SU-DHL-6 (cell line): ENCODE data around the gene SLC16A6.

Experiments
- EZH2phosphoT487 ChIP-seq: fragments of 200-600 bp; sonication (generic), shearing (Covaris generic); conservative IDR thresholded peaks from 2 replicates; pipeline ENCODE4 v1.6.1; 2018; ENCODE audit warnings: mild to moderate bottlenecking, antibody characterized with exemption, low read length, moderate library complexity, mixed read lengths
- TF ChIP-seq, protein P1 (sequence below): fragments of 200-600 bp; sonication (generic); IDR thresholded peaks from one replicate; pipeline ENCODE4 v1.5.1; 2017; ENCODE audit warnings: antibody characterized with exemption, mild to moderate bottlenecking, low read length, moderate library complexity; ENCODE audit not compliant: insufficient read depth, poor library complexity, severe bottlenecking

DNA sequence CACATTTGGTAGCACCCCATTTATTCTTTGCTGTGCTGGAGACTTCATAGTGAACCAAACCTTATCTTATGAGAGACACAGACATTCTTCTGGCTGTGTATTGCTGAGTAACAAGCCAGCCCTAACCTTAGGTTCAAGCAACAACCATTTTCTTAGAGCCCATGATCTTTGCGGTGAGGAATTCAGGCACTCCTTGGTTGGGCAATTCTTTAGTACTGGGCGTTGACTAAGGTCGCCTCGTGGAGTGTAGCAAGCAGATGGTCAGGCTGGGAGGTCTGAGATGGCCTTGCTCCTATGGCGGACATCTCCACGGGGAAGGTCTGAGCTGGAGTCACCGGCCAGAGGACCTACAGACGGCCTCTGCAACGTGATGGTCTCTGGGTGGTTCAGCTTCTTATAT lies 43.5 kb upstream of the SLC16A6 start:
- TF ChIP-seq, protein P1, sequence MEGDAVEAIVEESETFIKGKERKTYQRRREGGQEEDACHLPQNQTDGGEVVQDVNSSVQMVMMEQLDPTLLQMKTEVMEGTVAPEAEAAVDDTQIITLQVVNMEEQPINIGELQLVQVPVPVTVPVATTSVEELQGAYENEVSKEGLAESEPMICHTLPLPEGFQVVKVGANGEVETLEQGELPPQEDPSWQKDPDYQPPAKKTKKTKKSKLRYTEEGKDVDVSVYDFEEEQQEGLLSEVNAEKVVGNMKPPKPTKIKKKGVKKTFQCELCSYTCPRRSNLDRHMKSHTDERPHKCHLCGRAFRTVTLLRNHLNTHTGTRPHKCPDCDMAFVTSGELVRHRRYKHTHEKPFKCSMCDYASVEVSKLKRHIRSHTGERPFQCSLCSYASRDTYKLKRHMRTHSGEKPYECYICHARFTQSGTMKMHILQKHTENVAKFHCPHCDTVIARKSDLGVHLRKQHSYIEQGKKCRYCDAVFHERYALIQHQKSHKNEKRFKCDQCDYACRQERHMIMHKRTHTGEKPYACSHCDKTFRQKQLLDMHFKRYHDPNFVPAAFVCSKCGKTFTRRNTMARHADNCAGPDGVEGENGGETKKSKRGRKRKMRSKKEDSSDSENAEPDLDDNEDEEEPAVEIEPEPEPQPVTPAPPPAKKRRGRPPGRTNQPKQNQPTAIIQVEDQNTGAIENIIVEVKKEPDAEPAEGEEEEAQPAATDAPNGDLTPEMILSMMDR: no peak
- no peak for TF ChIP-seq EZH2phosphoT487
